NCI-H446 (cell line): ENCODE data around the gene HEG1.

Experiments
- DNase-seq, 2 experiments: peaks; one replicate each; lab custom pipeline; 2025; lab: John Stamatoyannopoulos, UW

HEG1 gene

DNA sequence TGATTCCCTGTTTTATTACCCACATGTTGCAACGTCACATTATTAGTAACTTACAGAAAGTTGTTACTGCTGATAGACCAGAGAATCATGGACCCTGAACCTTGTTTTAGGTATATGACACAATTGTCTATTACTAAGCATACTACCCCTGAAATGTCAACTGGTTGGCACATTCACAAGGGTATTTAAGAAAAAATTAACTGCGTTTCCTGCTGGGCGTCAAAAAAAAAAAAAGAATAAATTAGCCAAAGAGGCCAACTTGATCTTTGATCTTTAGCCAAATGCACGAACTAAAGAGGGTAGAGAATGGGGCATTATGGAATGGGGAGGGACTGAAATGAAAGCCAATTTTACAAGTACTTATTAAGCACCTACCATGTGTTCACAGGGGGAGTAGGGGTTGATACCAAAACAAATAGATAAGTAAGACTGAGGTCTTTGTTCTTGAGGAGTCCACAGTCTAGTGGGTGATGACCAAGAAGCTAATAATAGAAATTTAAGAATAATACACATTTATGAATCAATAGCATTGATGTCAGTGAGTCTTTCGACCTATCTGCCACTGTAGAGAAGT is 103.4 kb downstream of the HEG1 start:
- no peak for DNase-seq

GRCh38 chr3:124951511-124952281 is 104.1 kb downstream of the HEG1 start:
- DNase-seq: peak in 1 of 2 experiments; percentile 20

DNA sequence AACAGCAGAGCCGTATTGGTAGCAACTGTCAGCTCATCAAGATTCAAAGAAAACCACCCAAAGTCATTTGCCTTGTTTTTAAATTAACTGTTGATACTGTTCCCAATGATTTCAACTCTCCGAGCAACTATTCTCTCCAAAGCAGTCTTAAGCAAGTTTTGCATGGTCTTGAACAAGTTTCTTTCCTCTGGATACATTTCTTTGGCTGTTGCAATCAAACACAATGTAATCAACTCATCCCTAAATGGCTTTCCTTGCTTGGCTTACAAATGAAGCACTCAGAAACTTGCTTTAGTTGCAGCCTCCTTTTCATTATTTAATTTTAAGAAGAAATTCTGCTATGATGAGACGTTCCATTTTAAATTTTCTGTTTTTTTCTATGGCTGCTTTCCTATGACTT is 105.8 kb downstream of the HEG1 start:
- no peak for DNase-seq

- DNase-seq: no peak
Observed at GRCh38 chr3:124942613-124943012, 113.2 kb downstream of the HEG1 start.

DNA sequence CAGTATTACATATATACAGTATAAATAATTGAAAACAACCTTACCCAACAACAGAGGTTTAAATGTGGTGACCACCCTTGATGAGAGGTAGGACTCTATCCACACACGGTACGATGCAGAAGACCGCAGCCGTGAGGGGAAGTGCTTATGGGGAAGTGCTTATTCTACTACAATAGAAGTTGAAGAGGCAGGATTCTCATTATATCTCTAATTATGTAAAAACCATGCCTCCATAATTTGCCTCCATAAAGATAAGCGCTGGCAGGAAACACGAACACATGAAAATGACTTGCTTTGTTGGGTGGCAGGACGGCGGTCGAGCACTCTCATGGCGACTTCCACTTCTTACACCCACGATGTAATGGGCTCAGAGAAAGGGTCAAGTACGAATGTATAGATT is 114.0 kb downstream of the HEG1 start:
- no peak for DNase-seq

DNA sequence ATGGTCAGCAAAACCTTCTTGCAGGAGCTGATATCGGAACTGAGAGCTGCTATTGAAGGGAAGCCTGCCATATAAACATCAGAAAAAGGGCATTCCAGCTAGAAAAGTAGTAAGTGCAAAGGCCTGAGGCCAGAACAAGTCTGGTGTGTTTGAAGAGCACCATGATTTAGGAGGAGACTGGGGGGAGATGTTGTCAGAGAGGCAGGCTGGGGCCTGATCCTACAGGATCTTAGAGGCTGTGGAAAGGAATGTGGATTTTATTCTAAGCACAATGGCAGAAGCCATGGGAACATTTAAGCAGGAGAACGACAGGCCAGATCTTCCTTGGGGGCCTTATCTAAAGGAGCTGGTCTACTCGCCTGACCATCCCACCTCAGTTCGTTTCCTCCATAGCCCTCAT is 116.1 kb downstream of the HEG1 start:
- DNase-seq: no peak

GRCh38 chr3:124938896-124939295 is 116.9 kb downstream of the HEG1 start:
- no peak for DNase-seq

- no peak for DNase-seq
Observed at GRCh38 chr3:124937049-124937448, 118.7 kb downstream of the HEG1 start.

GRCh38 chr3:124935794-124936542 is 119.8 kb downstream of the HEG1 start:
- DNase-seq: no peak

DNA sequence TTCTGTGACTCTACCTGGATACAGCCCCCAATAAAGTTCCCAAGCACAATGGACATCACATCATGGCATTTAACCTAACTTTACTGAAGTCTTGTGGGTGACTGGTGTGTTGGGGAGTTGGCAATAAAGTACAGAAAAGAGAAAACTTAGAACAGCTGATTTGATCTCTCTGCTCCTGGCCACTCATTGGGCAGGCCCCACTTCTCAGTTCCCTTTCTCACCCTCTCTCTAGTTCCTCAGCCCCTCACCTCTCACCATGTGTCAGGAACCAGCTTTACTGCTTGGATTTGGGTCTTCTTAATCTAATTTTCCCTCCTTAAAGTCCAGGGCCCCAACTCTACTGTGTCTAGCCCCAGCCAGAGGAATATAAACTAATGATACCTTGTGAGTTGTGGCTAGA is 120.5 kb downstream of the HEG1 start:
- DNase-seq: no peak

- no peak for DNase-seq
Observed at GRCh38 chr3:124934577-124934976, 121.2 kb downstream of the HEG1 start, which contains the start of gene MUC13. MUC13 (minus strand) TSS chr3:124934751; CDS start chr3:124934712, 39 bp downstream.

DNA sequence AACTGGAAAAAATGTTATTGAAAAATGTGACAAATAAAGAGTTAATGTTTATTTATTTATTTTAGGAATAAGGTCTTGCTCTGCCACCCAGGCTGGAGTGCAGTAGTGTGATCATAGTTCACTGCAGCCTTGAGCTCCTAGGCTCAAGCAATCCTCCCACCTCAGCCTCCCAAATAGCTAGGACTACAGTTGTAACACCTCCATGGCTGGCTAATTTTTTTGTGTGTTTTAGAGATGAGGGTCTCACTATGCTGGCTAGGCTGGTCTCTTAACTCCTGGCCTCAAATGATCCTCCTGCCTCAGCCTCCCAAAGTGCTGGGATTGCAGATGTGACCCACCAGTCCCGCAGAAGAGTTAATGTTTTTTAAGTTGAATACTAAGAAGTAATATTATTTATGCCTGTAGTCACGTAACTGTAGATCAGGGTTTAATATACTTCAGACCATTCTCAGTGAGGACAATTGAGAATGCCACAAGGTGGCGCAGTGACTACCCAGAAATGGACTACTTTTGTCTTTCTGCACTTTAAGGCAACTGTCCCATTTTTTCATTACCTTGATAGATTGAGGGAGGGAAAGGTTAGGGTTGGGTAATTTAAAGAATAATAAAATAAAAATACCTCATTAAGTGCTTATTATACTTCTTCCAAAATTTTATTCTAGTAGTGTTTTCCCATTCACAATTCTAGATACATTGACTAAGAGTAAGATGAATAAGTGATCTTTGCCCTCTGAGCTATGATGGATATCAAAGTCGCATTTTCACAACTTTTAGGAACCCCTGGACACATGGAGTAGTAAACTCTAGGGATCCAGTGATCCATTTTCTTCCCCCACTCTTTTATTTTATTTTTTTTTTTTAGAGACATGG is 127.2 kb downstream of the HEG1 start:
- DNase-seq: peak; percentile 66 to 88

GRCh38 chr3:124927574-124928045 is 128.2 kb downstream of the HEG1 start:
- DNase-seq: no peak

- DNase-seq: no peak
Observed at GRCh38 chr3:124926426-124927101, 129.2 kb downstream of the HEG1 start.

- DNase-seq: no peak
Observed at GRCh38 chr3:124924741-124925140, 131.1 kb downstream of the HEG1 start.

DNA sequence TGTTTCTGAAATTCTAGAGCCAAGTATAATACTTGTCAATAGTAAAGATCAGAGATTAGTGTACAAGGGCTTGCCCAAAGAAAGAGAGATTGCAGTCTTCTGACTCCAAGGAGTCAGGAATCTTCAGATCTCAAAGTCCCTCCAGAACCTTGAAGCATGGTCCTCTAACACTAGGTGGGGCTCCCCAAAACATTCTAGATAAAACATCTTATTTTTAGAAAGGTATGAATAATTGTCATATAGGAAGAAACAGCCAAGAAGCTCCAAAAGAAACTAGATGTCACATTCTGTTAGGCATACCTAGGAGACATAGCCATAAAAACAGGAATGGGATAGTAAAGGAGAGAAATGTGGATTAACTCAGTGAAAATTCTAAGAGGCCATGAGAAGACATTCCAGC is 132.0 kb downstream of the HEG1 start:
- no peak for DNase-seq

DNA sequence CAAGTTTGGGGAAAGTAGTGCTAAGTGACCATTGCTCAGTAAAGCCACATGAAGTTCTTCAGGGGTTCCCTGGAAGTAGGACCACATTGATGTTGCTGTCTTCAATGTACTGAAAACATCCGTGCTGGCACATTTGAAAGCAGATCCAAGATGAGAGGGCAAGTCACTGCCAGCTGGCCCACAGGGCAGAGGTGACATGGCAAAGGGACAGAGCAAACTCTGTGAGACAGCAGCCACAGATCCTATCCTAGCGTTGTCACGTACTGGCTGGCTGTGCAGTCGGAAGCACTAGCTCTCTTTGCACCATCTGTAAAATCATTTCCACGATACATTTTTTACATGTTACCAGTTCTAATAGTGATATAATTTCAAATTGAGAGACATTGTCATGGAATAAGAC is 135.1 kb downstream of the HEG1 start:
- DNase-seq: no peak

- DNase-seq: no peak
Observed at GRCh38 chr3:124919756-124920155, 136.0 kb downstream of the HEG1 start.

DNA sequence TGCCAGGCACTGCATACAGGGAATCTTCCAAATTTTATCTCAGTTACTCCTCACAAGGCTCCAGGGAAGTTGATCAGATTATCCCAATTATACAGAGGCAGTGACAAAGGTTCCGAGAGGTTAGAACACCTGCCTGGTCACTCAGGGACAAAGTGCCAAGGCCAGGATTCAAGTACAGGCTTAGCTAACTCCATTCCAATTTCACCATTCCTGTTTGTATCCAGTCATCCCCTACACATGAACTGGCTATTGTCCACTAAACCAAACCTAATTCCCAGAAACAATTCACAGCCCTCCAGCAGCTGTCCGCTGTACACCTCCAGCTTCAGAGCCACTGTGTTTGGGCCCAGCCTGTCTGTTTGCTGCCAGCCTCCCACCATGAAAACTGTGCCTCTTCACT is 137.3 kb downstream of the HEG1 start:
- DNase-seq: no peak

- no peak for DNase-seq
Observed at GRCh38 chr3:124916837-124917409, 138.9 kb downstream of the HEG1 start.
